Measurements from ENCODE around the gene SLC39A6. TPM values are rescaled to one million over a fixed set of nuclear protein-coding genes. Genes with fewer than 3 reads are reported as not detected.

SLC39A6 gene
- total and polyA plus RNA-seq, 12 donors, result 4.3 to 79.1 (median 39.2) TPM

DNA sequence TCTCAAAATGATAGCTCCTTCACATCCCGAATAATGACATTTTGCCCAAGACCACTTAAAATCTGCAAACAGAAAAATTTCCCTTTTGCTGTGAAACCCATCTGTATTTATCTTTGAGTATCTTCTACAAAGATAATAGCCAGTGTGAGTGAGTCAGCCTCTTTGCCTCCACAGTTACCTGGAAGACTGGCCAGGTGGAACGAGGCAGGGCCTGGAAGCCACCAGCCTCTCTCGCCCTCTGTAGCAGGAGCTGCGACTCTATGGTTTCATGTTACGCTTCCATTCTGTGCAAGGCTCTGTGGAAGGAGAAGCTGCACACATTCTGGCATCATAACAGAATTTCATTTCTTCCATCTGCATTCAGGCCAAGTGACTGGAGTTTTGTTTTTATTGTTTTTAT is 10.1 kb upstream of the SLC39A6 start:
- Histone ChIP-seq H3K27ac (no peak overlapping the region), H3K4me1 (replicated peaks in 1 of 2) (no peaks in the 10 kb centered on the region), H3K27me3 (no peaks in the 10 kb centered on the region), H3K4me3 (no peak overlapping the region), H3K9me3 (replicated peaks in 1 of 3) (no peaks in the 10 kb centered on the region), H3K36me3 (replicated peaks in 1 of 2) (peaks cover 0 to 76% of the 10 kb centered on the region in 2 donors)
- intact Hi-C loops (cut with DNase I), result no loop called here
- DNase-seq, result no peak
- TF ChIP-seq POLR2A (IDR thresholded peaks at IDR 0.05), result no peak
- TF ChIP-seq, protein P1, sequence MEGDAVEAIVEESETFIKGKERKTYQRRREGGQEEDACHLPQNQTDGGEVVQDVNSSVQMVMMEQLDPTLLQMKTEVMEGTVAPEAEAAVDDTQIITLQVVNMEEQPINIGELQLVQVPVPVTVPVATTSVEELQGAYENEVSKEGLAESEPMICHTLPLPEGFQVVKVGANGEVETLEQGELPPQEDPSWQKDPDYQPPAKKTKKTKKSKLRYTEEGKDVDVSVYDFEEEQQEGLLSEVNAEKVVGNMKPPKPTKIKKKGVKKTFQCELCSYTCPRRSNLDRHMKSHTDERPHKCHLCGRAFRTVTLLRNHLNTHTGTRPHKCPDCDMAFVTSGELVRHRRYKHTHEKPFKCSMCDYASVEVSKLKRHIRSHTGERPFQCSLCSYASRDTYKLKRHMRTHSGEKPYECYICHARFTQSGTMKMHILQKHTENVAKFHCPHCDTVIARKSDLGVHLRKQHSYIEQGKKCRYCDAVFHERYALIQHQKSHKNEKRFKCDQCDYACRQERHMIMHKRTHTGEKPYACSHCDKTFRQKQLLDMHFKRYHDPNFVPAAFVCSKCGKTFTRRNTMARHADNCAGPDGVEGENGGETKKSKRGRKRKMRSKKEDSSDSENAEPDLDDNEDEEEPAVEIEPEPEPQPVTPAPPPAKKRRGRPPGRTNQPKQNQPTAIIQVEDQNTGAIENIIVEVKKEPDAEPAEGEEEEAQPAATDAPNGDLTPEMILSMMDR (IDR thresholded peaks at IDR 0.05), result no peak
- WGBS, 4 donors, result 92 to 95% (median 94%) methylated on average over 5 of the region's 5 CpGs

DNA sequence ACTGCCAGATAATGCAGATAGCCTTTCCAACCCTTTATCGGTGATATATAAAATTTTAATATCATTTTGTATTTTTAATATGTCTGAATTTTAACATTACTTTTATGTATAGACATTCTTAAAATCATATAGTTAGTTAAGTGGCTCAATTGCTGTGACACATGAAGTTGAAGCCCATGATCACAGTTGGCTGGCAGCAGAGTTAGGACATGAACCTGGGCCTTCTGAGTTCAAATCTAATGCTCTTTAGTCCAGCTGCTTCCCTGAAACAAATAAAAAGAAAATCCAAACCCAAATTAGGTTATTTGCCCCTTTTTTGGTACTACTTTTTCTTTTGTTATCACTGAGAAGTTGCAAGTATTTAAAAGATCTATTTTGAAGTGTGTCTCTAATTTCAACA is 6.1 kb upstream of the SLC39A6 start:
- WGBS, 4 donors, result 87 to 98% (median 89%) methylated on average over 1 of the region's 1 CpG
- no peak overlapping the region for H3K4me3 ChIP-seq
- H3K27ac ChIP-seq, result no peak overlapping the region
- H3K9me3 ChIP-seq (replicated peaks in 1 of 3), result no peaks in the 10 kb centered on the region
- no peaks in the 10 kb centered on the region for H3K27me3 ChIP-seq
- intact Hi-C loops (cut with DNase I), result no loop called here
- no peak for DNase-seq
- H3K4me1 ChIP-seq (replicated peaks in 1 of 2), result peaks cover 9 to 20% of the 10 kb centered on the region in 2 donors
- peaks cover 0 to 43% of the 10 kb centered on the region in 2 donors for H3K36me3 ChIP-seq (replicated peaks in 1 of 2)
- TF ChIP-seq POLR2A (IDR thresholded peaks at IDR 0.05), result no peak
- TF ChIP-seq, protein P1 (IDR thresholded peaks at IDR 0.05), result no peak

DNA sequence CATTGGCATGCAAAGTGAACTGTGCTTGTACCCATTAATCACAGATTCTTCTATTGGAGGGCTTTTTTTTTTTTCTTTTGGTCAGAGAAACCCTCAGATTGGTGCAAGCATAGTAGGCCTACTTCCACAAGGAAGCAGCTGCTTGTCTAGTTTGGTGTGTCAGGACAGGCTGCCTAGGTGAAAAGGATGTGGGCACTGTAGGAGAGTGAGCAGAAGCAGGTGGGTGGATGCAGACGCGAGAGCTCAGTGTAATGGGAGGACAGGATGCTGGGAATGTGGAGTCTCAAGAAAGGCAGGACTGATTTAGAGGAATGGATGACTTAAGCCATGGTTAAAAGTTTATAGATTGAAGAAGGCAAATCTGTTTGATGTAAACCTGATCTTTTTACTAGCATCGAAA is 3.6 kb upstream of the SLC39A6 start:
- WGBS, 4 donors, result 80 to 90% (median 86%) methylated on average over 3 of the region's 3 CpGs
- no peak overlapping the region for H3K27ac ChIP-seq
- intact Hi-C loops (cut with DNase I), result no loop called here
- peaks cover 0 to 18% of the 10 kb centered on the region in 2 donors for H3K36me3 ChIP-seq (replicated peaks in 1 of 2)
- H3K4me1 ChIP-seq (replicated peaks in 1 of 2), result peaks cover 9 to 27% of the 10 kb centered on the region in 2 donors
- no peak for DNase-seq
- TF ChIP-seq, protein P1 (IDR thresholded peaks at IDR 0.05), result no peak
- no peak for TF ChIP-seq POLR2A (IDR thresholded peaks at IDR 0.05)
- no peaks in the 10 kb centered on the region for H3K27me3 ChIP-seq
- H3K9me3 ChIP-seq (replicated peaks in 1 of 3), result no peaks in the 10 kb centered on the region
- no peak overlapping the region for H3K4me3 ChIP-seq

DNA sequence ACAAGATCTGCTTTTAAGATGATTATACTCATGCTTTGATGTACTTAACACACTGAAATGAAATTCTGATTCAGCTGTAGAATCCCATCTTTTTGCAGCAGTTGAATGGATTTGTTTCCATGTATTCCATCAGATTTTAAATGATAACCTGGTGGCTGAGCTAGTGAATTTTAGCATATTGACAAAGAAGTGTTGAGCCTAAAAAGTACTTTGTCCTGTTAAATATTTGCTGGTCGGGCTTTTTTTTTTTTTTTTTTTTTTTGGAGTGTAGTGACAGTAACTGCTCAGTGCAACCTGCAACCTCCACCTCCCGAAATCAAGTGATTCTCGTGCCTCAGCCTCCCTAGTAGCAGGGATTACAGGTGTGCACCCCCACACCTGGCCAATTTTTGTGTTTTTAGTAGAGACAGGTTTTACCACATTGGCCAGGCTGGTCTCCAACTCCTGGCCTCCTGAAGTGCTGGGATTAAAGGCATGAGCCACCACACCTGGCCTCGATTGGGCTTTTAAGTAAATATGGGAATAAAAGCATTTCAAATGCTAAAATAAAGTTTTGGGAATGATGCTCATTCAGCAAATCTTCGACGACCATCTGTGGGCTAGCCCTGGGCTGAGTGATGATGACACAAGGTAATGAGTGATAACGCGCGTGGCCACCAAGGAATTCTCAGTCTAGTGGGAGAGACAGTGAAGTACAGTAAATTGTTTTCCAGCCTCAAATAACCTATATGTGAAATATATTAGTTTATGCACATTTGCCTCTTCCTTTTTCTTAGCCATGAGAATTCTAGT is 2.7 kb upstream of the SLC39A6 start:
- 89 to 92% (median 91%) methylated on average over 9 of the region's 9 CpGs for WGBS, 4 donors
- H3K4me3 ChIP-seq, result no peak overlapping the region
- no peak for DNase-seq
- peaks cover 0 to 9% of the 10 kb centered on the region in 2 donors for H3K36me3 ChIP-seq (replicated peaks in 1 of 2)
- no peak overlapping the region for H3K27ac ChIP-seq
- intact Hi-C loops (cut with DNase I), result no loop called here
- no peaks in the 10 kb centered on the region for H3K27me3 ChIP-seq
- TF ChIP-seq, protein P1 (IDR thresholded peaks at IDR 0.05), result no peak
- TF ChIP-seq POLR2A (IDR thresholded peaks at IDR 0.05), result no peak
- peaks cover 9 to 27% of the 10 kb centered on the region in 2 donors for H3K4me1 ChIP-seq (replicated peaks in 1 of 2)
- no peaks in the 10 kb centered on the region for H3K9me3 ChIP-seq (replicated peaks in 1 of 3)

Data from adrenal gland (tissue), 12 donors.